ENCODE results near the gene VWCE. TPM values are rescaled to one million over a fixed set of nuclear protein-coding genes. Genes with fewer than 3 reads are reported as not detected.

VWCE gene
- total RNA-seq, 1 experiment from 2014 or later, result 1.1 TPM

- Mint-ChIP-seq H3K36me3 (ENCODE audit: insufficient read depth, unreplicated experiment) (peaks cover 42% of the 10 kb centered on the region), H3K9me3 (ENCODE audit: unreplicated experiment) (no peaks in the 10 kb centered on the region), H3K4me1 (ENCODE audit: insufficient read depth, unreplicated experiment) (peaks cover 51% of the 10 kb centered on the region), H3K27me3 (ENCODE audit: insufficient read depth, unreplicated experiment) (no peaks in the 10 kb centered on the region), H3K4me3 (ENCODE audit: unreplicated experiment) (no peak overlapping the region), H3K27ac (ENCODE audit: low read depth, unreplicated experiment) (no peak overlapping the region)
- POLR2A ChIA-PET, result interaction anchor here (0.6 to 7.5 kb wide), 13 partner anchors 9 to 1353 kb away, joined by 3 to 89 read pairs (median 3); partner anchors contain the start of genes CYB561A3 and TMEM138
- no TSS peak for BruUV-seq (replicated peaks)
- TF ChIP-seq CTCF (IDR thresholded peaks at IDR 0.05; ENCODE audit: unreplicated experiment), result no peak
- CTCF ChIA-PET, result interaction anchor here (0.8 to 5.6 kb wide), 7 partner anchors 9 to 103 kb away, joined by 3 to 39 read pairs (median 3); partner anchors contain the start of gene TMEM216
- intact Hi-C loops (cut with micrococcal nuclease), result no loop called here
- DNase-seq (ENCODE audit: unreplicated experiment), result no peak
Measured at GRCh38 chr11:61327669-61328071, 32.6 kb upstream of the VWCE start.

- Mint-ChIP-seq H3K27ac (ENCODE audit: low read depth, unreplicated experiment) (peak overlapping the region; percentile 90), H3K4me1 (ENCODE audit: insufficient read depth, unreplicated experiment) (peaks cover 40% of the 10 kb centered on the region), H3K4me3 (ENCODE audit: unreplicated experiment) (peak overlapping the region; percentile 63), H3K36me3 (ENCODE audit: insufficient read depth, unreplicated experiment) (peaks cover 40% of the 10 kb centered on the region), H3K9me3 (ENCODE audit: unreplicated experiment) (no peaks in the 10 kb centered on the region), H3K27me3 (ENCODE audit: insufficient read depth, unreplicated experiment) (no peaks in the 10 kb centered on the region)
- intact Hi-C loops (cut with micrococcal nuclease), result no loop called here
- ChIA-PET CTCF (interaction anchor here (0.6 to 3.2 kb wide), 12 partner anchors 8 to 1615 kb away, joined by 3 to 21 read pairs (median 4); partner anchors contain the start of gene TMEM216), POLR2A (interaction anchor here (0.6 to 7.5 kb wide), 14 partner anchors 8 to 76 kb away, joined by 3 to 89 read pairs (median 5); partner anchors contain the start of genes CYB561A3 and TMEM138)
- no TSS peak for BruUV-seq (replicated peaks)
- DNase-seq (ENCODE audit: unreplicated experiment), result peak; percentile 81
- TF ChIP-seq CTCF (IDR thresholded peaks at IDR 0.05; ENCODE audit: unreplicated experiment), result no peak
Measured at GRCh38 chr11:61325649-61326414, 30.7 kb upstream of the VWCE start.

DNA sequence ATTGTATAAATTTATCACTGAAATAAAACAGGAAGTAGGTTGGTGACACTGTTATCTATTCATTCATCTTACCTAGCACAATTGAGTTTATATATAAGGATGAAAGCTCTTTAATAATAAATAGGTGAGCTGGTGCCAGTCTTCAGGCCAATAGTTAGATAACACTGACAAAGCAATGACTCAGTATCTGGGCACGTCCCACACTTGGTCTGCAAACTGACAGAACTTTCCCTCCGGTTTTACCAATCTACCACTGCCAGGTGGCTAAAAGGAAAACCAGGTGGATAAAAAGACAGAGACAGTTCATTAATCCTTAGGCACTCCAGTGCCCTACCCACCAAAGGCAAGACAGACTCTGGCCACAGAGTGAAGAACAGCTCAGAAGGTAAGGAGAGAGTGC lies 20.1 kb upstream of the VWCE start:
- H3K36me3 Mint-ChIP-seq (ENCODE audit: insufficient read depth, unreplicated experiment), result no peaks in the 10 kb centered on the region
- ChIA-PET CTCF (interaction anchor here (0.6 to 5.2 kb wide), 4 partner anchors 8 to 70 kb away, joined by 3 to 21 read pairs (median 5); no protein-coding TSS in a partner anchor), POLR2A (interaction anchor here (0.6 to 1.4 kb wide), 6 partner anchors 11 to 70 kb away, joined by 3 to 5 read pairs (median 4); no protein-coding TSS in a partner anchor)
- no peaks in the 10 kb centered on the region for H3K9me3 Mint-ChIP-seq (ENCODE audit: unreplicated experiment)
- H3K27ac Mint-ChIP-seq (ENCODE audit: low read depth, unreplicated experiment), result no peak overlapping the region
- peaks cover 4% of the 10 kb centered on the region for H3K4me1 Mint-ChIP-seq (ENCODE audit: insufficient read depth, unreplicated experiment)
- no peak for TF ChIP-seq CTCF (IDR thresholded peaks at IDR 0.05; ENCODE audit: unreplicated experiment)
- intact Hi-C loops (cut with micrococcal nuclease), result no loop called here
- DNase-seq (ENCODE audit: unreplicated experiment), result no peak
- no peak overlapping the region for H3K4me3 Mint-ChIP-seq (ENCODE audit: unreplicated experiment)
- no peaks in the 10 kb centered on the region for H3K27me3 Mint-ChIP-seq (ENCODE audit: insufficient read depth, unreplicated experiment)
- BruUV-seq (replicated peaks), result no TSS peak

- no peaks in the 10 kb centered on the region for H3K9me3 Mint-ChIP-seq (ENCODE audit: unreplicated experiment)
- peaks cover 4% of the 10 kb centered on the region for H3K4me1 Mint-ChIP-seq (ENCODE audit: insufficient read depth, unreplicated experiment)
- H3K27me3 Mint-ChIP-seq (ENCODE audit: insufficient read depth, unreplicated experiment), result no peaks in the 10 kb centered on the region
- H3K27ac Mint-ChIP-seq (ENCODE audit: low read depth, unreplicated experiment), result no peak overlapping the region
- ChIA-PET CTCF (interaction anchor here (0.6 kb wide), 1 partner anchor 33 kb away, joined by 3 read pairs; no protein-coding TSS in a partner anchor), POLR2A (interaction anchor here (0.7 to 1.1 kb wide), 3 partner anchors 11 to 15 kb away, joined by 3 to 5 read pairs (median 3); no protein-coding TSS in a partner anchor)
- DNase-seq (ENCODE audit: unreplicated experiment), result no peak
- no peak overlapping the region for H3K4me3 Mint-ChIP-seq (ENCODE audit: unreplicated experiment)
- BruUV-seq (replicated peaks), result no TSS peak
- no peaks in the 10 kb centered on the region for H3K36me3 Mint-ChIP-seq (ENCODE audit: insufficient read depth, unreplicated experiment)
- intact Hi-C loops (cut with micrococcal nuclease), result no loop called here
- TF ChIP-seq CTCF (IDR thresholded peaks at IDR 0.05; ENCODE audit: unreplicated experiment), result no peak
Measured at GRCh38 chr11:61310749-61311148, 15.6 kb upstream of the VWCE start.

All from MCF 10A (cell line).